HG03457 (cell line): Measurements from ENCODE around the gene ZMIZ1.

ENCODE experiments used
- ATAC-seq: cut with Tn5 transposase; IDR thresholded peaks from one replicate; pipeline ENCODE4 v1.9.1; 2021; ENCODE audit warnings: moderate number of reproducible peaks; ENCODE audit not compliant: unreplicated experiment

ZMIZ1 gene

GRCh38 chr10:79301754-79302530, 233.2 kb downstream of the ZMIZ1 start:
- no peak for ATAC-seq

GRCh38 chr10:79303631-79304478, 235.1 kb downstream of the ZMIZ1 start:
- no peak for ATAC-seq

GRCh38 chr10:79304479-79305087, 235.8 kb downstream of the ZMIZ1 start:
- no peak for ATAC-seq

- no peak for ATAC-seq
These were observed 236.7 kb downstream of the ZMIZ1 start for GRCh38 chr10:79305515-79305914.

GRCh38 chr10:79305988-79306387, 237.2 kb downstream of the ZMIZ1 start:
- ATAC-seq: no peak

- no peak for ATAC-seq
These were observed 238.0 kb downstream of the ZMIZ1 start for GRCh38 chr10:79306644-79307220.

GRCh38 chr10:79308016-79308415, 239.2 kb downstream of the ZMIZ1 start:
- no peak for ATAC-seq

- ATAC-seq: no peak
These were observed 240.4 kb downstream of the ZMIZ1 start for GRCh38 chr10:79308969-79309665.

GRCh38 chr10:79310200-79310865, 241.6 kb downstream of the ZMIZ1 start:
- no peak for ATAC-seq

GRCh38 chr10:79310911-79311573, 242.3 kb downstream of the ZMIZ1 start:
- ATAC-seq: no peak

- no peak for ATAC-seq
These were observed 243.0 kb downstream of the ZMIZ1 start for GRCh38 chr10:79311581-79312407.

GRCh38 chr10:79312601-79313187, 243.9 kb downstream of the ZMIZ1 start:
- no peak for ATAC-seq

- no peak for ATAC-seq
These were observed 244.6 kb downstream of the ZMIZ1 start for GRCh38 chr10:79313320-79313719.

GRCh38 chr10:79313911-79314439, 245.2 kb downstream of the ZMIZ1 start:
- no peak for ATAC-seq

GRCh38 chr10:79314761-79315601, 246.2 kb downstream of the ZMIZ1 start:
- ATAC-seq: no peak

GRCh38 chr10:79315602-79315920, 246.8 kb downstream of the ZMIZ1 start:
- no peak for ATAC-seq

GRCh38 chr10:79316671-79317431, 248.1 kb downstream of the ZMIZ1 start:
- ATAC-seq: peak; percentile 47
